ENCODE measurements around the gene MTHFR. TPM values are rescaled to one million over a fixed set of nuclear protein-coding genes. Genes with fewer than 3 reads are reported as not detected.

The MTHFR gene
- total RNA-seq, 2 donors from 2014 or later = 22.3 to 30.0 TPM

DNA sequence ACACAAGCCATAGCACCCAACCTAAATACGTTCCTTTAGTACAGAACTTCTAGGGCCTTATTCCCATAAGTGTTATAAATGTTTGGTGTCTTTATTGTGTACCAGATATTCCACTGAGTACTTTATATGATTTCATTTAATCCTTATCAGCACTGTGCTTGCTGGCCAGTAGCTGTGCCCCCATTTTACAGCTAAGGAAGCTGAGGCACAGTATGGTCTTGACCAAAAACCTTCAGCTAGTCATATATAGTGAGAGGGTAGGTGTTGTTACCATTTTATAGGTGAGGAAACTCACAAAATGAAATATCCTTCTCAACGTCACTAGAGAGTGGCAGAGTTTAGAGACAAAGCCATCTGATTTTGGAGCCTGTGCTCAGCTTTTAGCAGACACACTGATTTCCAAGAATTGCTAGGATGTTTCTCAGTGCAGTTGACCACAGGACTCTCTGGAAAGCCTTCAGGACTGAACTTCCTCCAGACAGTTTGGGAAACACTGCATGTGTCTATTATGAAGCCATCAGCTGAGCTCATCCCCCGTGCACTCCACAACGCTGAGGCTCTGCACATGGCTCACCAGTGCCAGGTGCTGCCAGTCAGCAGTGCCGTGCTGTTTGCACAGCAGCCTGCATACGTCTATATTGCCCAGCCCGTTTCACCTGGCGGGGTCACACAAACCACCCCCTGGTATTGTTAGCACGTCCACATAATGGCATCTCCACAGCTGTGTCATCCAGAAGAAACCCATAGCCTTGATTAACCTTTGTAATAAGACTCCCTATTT, 26.4 kb upstream of the MTHFR start:
- Mint-ChIP-seq H3K27me3 (ENCODE audit: insufficient read depth) (no peaks in the 10 kb centered on the region), H3K27ac (no peak overlapping the region), H3K36me3 (ENCODE audit: low read depth) (peaks cover 72% of the 10 kb centered on the region), H3K9me3 (no peaks in the 10 kb centered on the region), H3K4me3 (no peak overlapping the region), H3K4me1 (no peaks in the 10 kb centered on the region)
- H3K36me3 ChIP-seq (ENCODE audit: control insufficient read depth, insufficient read depth, low read length) = peaks cover 83% of the 10 kb centered on the region
- no peak overlapping the region for H3K27ac ChIP-seq (ENCODE audit: low read depth, low read length)
- 90 to 95% methylated on average over 6 to 8 of the region's 9 CpGs for WGBS, 2 experiments (ENCODE audit: insufficient coverage in 1 of 2, insufficient read length in 1 of 2)
- DNase-seq = no peak
- H3K9me3 ChIP-seq (ENCODE audit: control insufficient read depth, low read length) = no peaks in the 10 kb centered on the region
- no peaks in the 10 kb centered on the region for H3K27me3 ChIP-seq (ENCODE audit: control insufficient read depth, insufficient read depth, low read length, poor library complexity, severe bottlenecking)
- no peak overlapping the region for H3K4me3 ChIP-seq (ENCODE audit: low read length)
- TF ChIP-seq, protein P1, sequence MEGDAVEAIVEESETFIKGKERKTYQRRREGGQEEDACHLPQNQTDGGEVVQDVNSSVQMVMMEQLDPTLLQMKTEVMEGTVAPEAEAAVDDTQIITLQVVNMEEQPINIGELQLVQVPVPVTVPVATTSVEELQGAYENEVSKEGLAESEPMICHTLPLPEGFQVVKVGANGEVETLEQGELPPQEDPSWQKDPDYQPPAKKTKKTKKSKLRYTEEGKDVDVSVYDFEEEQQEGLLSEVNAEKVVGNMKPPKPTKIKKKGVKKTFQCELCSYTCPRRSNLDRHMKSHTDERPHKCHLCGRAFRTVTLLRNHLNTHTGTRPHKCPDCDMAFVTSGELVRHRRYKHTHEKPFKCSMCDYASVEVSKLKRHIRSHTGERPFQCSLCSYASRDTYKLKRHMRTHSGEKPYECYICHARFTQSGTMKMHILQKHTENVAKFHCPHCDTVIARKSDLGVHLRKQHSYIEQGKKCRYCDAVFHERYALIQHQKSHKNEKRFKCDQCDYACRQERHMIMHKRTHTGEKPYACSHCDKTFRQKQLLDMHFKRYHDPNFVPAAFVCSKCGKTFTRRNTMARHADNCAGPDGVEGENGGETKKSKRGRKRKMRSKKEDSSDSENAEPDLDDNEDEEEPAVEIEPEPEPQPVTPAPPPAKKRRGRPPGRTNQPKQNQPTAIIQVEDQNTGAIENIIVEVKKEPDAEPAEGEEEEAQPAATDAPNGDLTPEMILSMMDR (conservative IDR thresholded peaks at IDR 0.05) = no peak
- no peak overlapping the region for H3K9ac ChIP-seq (ENCODE audit: extremely low read depth, low read length, poor library complexity, severe bottlenecking)
- H3K4me1 ChIP-seq (ENCODE audit: control insufficient read depth, insufficient read depth, low read length) = no peaks in the 10 kb centered on the region

DNA sequence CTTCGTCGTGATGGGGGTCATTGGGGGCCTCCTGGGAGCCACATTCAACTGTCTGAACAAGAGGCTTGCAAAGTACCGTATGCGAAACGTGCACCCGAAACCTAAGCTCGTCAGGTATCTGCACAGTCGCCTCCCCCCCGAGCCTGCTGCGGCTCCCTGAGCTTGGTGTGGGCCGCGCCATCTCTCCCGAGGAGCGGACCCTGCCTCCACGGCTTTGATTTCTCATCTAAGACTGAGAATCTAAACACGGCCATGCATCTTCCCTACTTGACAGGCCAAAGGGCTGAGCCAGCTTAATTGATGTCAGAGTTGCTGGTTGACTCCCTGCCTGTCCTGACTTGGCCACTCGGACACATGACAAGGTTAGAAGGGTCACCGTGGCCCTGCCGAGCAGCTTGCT, 22.7 kb upstream of the MTHFR start:
- peaks cover 87% of the 10 kb centered on the region for H3K36me3 ChIP-seq (ENCODE audit: control insufficient read depth, insufficient read depth, low read length)
- Mint-ChIP-seq H3K4me3 (no peak overlapping the region), H3K27me3 (ENCODE audit: insufficient read depth) (no peaks in the 10 kb centered on the region), H3K27ac (no peak overlapping the region), H3K4me1 (no peaks in the 10 kb centered on the region), H3K36me3 (ENCODE audit: low read depth) (peaks cover 51% of the 10 kb centered on the region), H3K9me3 (no peaks in the 10 kb centered on the region)
- WGBS, 2 experiments (ENCODE audit: insufficient coverage in 1 of 2, insufficient read length in 1 of 2) = 93 to 96% methylated on average over 15 to 19 of the region's 19 CpGs
- no peak overlapping the region for H3K4me3 ChIP-seq (ENCODE audit: low read length)
- no peak overlapping the region for H3K9ac ChIP-seq (ENCODE audit: extremely low read depth, low read length, poor library complexity, severe bottlenecking)
- TF ChIP-seq, protein P1 (conservative IDR thresholded peaks at IDR 0.05) = no peak
- no peaks in the 10 kb centered on the region for H3K9me3 ChIP-seq (ENCODE audit: control insufficient read depth, low read length)
- H3K27ac ChIP-seq (ENCODE audit: low read depth, low read length) = no peak overlapping the region
- no peaks in the 10 kb centered on the region for H3K4me1 ChIP-seq (ENCODE audit: control insufficient read depth, insufficient read depth, low read length)
- no peaks in the 10 kb centered on the region for H3K27me3 ChIP-seq (ENCODE audit: control insufficient read depth, insufficient read depth, low read length, poor library complexity, severe bottlenecking)
- no peak for DNase-seq

DNA sequence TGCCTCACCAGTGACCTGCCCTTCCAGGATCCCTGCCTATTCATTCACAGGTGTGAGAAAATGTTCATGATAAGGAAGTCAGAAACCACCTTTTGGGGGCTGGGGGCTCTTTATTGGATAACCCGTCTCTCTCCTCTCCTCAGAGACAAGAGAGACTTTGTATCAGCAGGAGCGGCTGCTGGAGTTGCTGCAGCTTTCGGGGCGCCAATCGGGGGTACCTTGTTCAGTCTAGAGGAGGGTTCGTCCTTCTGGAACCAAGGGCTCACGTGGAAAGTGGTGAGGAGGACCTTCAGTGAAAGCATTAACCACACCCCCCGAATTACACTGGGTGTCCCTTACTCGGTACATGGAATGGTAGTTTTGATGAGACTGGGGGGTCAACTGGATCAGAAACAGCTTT, 21.2 kb upstream of the MTHFR start:
- no peaks in the 10 kb centered on the region for H3K9me3 ChIP-seq (ENCODE audit: control insufficient read depth, low read length)
- no peak overlapping the region for H3K4me3 ChIP-seq (ENCODE audit: low read length)
- no peaks in the 10 kb centered on the region for H3K27me3 ChIP-seq (ENCODE audit: control insufficient read depth, insufficient read depth, low read length, poor library complexity, severe bottlenecking)
- no peak overlapping the region for H3K27ac ChIP-seq (ENCODE audit: low read depth, low read length)
- TF ChIP-seq, protein P1 (conservative IDR thresholded peaks at IDR 0.05) = no peak
- no peaks in the 10 kb centered on the region for H3K4me1 Mint-ChIP-seq
- H3K27me3 Mint-ChIP-seq (ENCODE audit: insufficient read depth) = no peaks in the 10 kb centered on the region
- no peak overlapping the region for H3K27ac Mint-ChIP-seq
- peaks cover 83% of the 10 kb centered on the region for H3K36me3 ChIP-seq (ENCODE audit: control insufficient read depth, insufficient read depth, low read length)
- no peaks in the 10 kb centered on the region for H3K9me3 Mint-ChIP-seq
- no peak overlapping the region for H3K9ac ChIP-seq (ENCODE audit: extremely low read depth, low read length, poor library complexity, severe bottlenecking)
- no peak for DNase-seq
- 97 to 100% methylated on average over 5 to 9 of the region's 9 CpGs for WGBS, 2 experiments (ENCODE audit: insufficient coverage in 1 of 2, insufficient read length in 1 of 2)
- H3K4me1 ChIP-seq (ENCODE audit: control insufficient read depth, insufficient read depth, low read length) = no peaks in the 10 kb centered on the region
- peaks cover 48% of the 10 kb centered on the region for H3K36me3 Mint-ChIP-seq (ENCODE audit: low read depth)
- H3K4me3 Mint-ChIP-seq = no peak overlapping the region
